IPS DF 6.9 (cell line): ENCODE data around the gene TRABD.

Experiments used
- DNase-seq: peaks from one replicate; pipeline ENCODE4 v3.0.0-alpha.2; 2013; ENCODE audit warnings: low read depth, low spot score
- H3K27ac ChIP-seq: one replicate; pipeline ENCODE4 v1.5.1; 2013; ENCODE audit warnings: low read length, control low read depth
- H3K27me3 ChIP-seq: 2 replicates; pipeline ENCODE4 v1.6.1; 2013; ENCODE audit warnings: mild to moderate bottlenecking, low read length; ENCODE audit not compliant: control insufficient read depth, insufficient read depth
- H3K36me3 ChIP-seq: 2 replicates; pipeline ENCODE4 v1.6.1; 2013; ENCODE audit warnings: low read length; ENCODE audit not compliant: control insufficient read depth, insufficient read depth
- H3K4me1 ChIP-seq: 2 replicates; pipeline ENCODE4 v1.6.1; 2013; ENCODE audit warnings: low read length; ENCODE audit not compliant: control insufficient read depth, insufficient read depth
- H3K4me3 ChIP-seq: 2 replicates; pipeline ENCODE4 v1.5.1; 2013; ENCODE audit warnings: mild to moderate bottlenecking, low read length
- H3K9me3 ChIP-seq: 2 replicates; pipeline ENCODE4 v1.6.1; 2013; ENCODE audit warnings: low read length, inconsistent platforms; ENCODE audit not compliant: control insufficient read depth, insufficient read depth
- WGBS: extraction: QIAGEN DNeasy Blood & Tissue Kit; methylation state at CpG from one replicate; pipeline ENCODE4 v1.1.7; 2013; ENCODE audit warnings: mixed read lengths, missing lambda C conversion rate; ENCODE audit not compliant: insufficient read length, insufficient coverage; 5-methylcytosine and 5-hydroxymethylcytosine counted together

The TRABD gene

DNA sequence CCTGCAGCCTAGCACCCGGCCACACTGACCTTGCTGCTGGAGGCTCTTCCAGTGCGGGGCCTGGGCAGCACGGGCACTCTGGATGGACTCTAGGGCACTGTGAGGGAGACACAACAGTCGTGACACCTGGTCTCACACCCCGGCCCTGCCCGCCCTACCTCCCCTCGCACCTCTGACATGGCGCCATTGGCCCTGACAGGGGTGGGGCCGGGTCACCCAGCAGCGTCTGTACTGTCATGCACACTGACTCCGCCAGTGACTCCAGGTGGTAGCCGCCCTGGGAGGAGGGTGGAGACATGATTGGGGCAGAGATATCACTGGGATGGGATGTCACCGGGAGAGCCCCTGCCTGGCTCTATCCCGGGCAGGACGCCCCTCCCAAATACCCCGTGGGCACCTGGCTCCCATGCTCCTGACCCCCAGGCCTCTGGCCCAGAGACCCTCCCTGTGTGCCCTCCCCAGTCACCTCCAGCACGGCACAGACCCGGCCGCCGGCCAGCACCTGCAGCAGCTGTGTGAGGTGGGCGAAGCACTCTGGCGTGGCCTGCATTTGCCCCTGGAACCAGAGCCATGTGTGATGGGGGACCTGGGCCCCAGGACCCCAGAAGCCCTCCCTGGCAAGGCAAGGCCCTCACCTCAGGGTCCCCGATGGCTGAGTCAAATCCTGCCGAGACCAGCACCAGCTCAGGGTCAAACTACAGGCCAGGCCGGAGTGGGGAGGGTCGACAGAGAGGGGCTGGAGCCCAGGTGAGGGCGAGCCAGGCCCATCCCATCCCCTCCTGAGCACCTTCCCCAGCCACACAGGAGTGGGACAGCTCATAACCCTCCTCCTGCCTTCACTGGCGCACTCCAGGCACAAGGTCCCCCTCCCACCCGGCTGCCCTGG, 62.7 kb downstream of the TRABD start:
- no peak for DNase-seq
- no peaks in the 10 kb centered on the region for H3K27me3 ChIP-seq
- WGBS = no CpG with 5 or more reads among the region's 29 CpGs
- peaks cover 3% of the 10 kb centered on the region; the same call in 1 of the 2 replicates for H3K36me3 ChIP-seq
- peaks cover 6% of the 10 kb centered on the region for H3K4me1 ChIP-seq
- H3K27ac ChIP-seq = no peak overlapping the region
- no peaks in the 10 kb centered on the region for H3K9me3 ChIP-seq
- H3K4me3 ChIP-seq = no peak overlapping the region
